ENCODE measurements around the gene LENG9.
A peak's percentile ranks its signal among the peaks of the same experiment; 100 is the strongest.
"Not testable (repeated sequence)": the region's sequence is repeated elsewhere in the genome, so short reads cannot be mapped to it uniquely, and the experiment has no call there.

LENG9 gene

GRCh38 chr19:54458648-54459281 lies 4.8 kb downstream of the LENG9 start:
- no peak for DNase-seq

DNA sequence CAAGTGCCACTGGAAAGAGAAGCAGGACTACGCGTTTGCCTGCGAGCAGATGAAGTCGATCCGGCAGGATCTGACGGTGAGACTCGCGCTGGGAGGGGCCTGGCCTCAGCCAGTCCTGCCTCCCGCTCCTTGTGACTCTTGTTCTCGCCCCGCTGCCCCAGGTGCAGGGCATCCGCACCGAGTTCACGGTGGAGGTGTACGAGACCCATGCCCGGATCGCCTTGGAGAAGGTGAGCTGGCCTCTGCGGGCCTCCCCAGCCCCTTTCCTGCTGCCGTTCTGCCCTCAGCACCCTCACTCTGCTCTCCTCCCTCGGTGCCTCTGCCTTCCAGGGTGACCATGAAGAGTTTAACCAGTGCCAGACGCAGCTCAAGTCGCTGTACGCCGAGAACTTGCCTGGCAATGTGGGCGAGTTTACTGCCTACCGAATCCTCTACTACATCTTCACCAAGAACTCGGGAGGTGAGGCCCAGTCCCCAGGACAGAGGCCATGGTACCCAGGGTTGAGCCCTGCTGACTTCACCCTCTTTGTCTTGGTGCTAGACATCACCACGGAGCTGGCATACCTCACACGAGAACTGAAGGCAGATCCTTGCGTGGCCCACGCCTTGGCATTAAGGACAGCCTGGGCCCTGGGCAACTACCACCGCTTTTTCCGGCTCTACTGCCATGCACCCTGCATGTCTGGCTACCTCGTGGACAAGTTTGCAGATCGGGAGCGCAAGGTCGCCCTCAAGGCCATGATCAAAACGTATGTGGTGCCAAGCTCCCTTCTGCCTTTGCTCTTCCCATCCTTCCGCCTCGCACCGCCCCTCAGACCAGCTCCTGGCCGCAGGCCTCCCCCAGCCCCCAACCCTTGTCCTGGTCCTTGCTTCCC lies 5.6 kb downstream of the LENG9 start:
- DNase-seq = no peak

- DNase-seq = no peak
Observed at GRCh38 chr19:54456423-54457373, 6.9 kb downstream of the LENG9 start.

GRCh38 chr19:54455786-54456422 lies 7.7 kb downstream of the LENG9 start:
- no peak for DNase-seq

- DNase-seq = no peak
Observed at GRCh38 chr19:54454781-54455675, 8.6 kb downstream of the LENG9 start.

DNA sequence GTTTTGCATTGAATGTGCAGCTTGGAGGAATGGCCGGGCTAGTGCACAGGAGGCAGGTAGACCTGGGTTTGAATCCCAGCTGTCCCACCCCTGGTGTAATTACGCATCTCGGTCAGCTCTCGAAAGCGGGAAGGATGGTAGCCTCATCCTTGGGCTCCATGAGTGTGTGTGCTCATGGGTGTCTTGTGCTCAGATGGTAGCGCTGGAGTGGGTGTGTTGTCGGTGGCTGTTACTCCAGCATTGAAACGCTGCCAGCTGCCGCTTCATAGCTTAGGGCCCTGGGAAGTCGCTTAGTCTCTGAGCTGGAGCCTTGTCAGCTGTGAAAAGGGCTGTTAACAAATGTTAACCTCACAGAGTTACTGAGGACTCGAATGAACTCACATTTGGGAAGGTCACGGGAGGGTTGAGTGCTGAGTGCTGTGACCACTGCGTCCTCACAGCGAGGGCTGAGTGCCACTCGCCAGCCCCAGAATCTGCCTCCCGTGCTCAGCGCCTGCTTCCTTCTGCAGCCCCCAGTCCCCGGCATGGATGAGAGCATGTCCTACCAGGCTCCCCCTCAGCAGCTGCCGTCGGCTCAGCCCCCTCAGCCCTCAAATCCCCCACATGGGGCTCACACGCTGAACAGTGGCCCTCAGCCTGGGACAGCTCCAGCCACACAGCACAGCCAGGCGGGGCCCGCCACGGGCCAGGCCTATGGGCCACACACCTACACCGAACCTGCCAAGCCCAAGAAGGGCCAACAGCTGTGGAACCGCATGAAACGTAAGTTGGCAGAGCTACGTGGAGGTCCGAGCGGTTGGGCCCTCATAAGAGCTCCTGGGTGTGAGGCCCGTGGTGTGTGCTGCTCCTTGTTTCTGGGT lies 9.4 kb downstream of the LENG9 start:
- no peak for DNase-seq

- no peak for DNase-seq
Observed at GRCh38 chr19:54452626-54453025, 11.0 kb downstream of the LENG9 start.

GRCh38 chr19:54451997-54452396 lies 11.6 kb downstream of the LENG9 start:
- no peak for DNase-seq

- DNase-seq = no peak
Observed at GRCh38 chr19:54451331-54451871, 12.2 kb downstream of the LENG9 start.

- DNase-seq = no peak
Observed at GRCh38 chr19:54449701-54450069, 13.9 kb downstream of the LENG9 start.

GRCh38 chr19:54448774-54449700 lies 14.5 kb downstream of the LENG9 start, which contains the start of gene LENG8:
Gene LENG8, plus strand, starts transcription at chr19:54449199. Its CDS starts 2,146 bp downstream, at chr19:54451345.
- peak; percentile 96 to 97 for DNase-seq

- peak; percentile 42 for DNase-seq
Observed at GRCh38 chr19:54448040-54448773, 15.4 kb downstream of the LENG9 start.

- not testable (repeated sequence) for DNase-seq
Observed at GRCh38 chr19:54446349-54446748, 17.2 kb downstream of the LENG9 start.

- DNase-seq = no peak
Observed at GRCh38 chr19:54444737-54445136, 18.8 kb downstream of the LENG9 start.

- no peak for DNase-seq
Observed at GRCh38 chr19:54440641-54441040, 22.9 kb downstream of the LENG9 start.

DNA sequence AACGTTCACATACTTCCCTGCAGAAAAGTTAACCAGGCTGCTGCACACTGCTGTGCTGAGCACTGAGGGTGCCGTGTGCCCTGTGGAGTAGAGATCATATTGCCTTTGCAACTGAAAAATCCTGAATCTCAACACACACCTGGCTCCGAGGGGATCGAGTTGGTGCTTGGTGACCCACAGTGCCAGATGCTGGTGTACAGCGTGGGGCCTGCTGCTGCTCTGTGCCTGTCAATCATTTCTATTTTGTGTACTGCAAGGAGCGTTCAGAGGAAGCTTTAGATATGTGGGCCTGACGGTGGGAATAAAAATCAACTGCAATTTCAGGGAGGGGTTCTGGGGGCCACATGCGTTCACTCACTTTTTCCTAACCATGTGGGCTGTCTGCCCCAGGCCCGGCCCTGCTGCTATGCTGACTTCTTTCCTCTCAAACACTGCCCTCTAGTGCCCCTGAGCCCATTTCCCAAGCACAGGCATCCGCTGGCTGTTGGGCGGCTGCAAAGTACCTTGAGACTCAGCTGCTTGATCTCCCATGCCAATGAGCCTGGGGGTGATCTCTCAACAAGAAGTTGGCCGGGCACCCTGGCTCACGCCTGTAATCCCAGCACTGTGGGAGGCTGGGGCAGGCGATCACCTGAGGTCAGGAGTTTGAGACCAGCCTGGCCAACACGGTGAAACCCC lies 24.3 kb downstream of the LENG9 start:
- DNase-seq = no peak

- no peak for DNase-seq
Observed at GRCh38 chr19:54436628-54437252, 26.8 kb downstream of the LENG9 start.
